Ovary (tissue), 9 donors: ENCODE data around the gene KRT85. TPM values are rescaled to one million over a fixed set of nuclear protein-coding genes. Genes with fewer than 3 reads are reported as not detected.

ENCODE experiments used
- DNase-seq, 5 donors: peaks; one replicate each; pipeline ENCODE4 v3.0.0-alpha.2; 2019 to 2020
- H3K27ac ChIP-seq, 2 donors: fragments of 200-600 bp; one replicate each; pipeline versions ENCODE4 v1.5.1 to v1.8.0; 2019 to 2022
- H3K27me3 ChIP-seq: fragments of 200-600 bp; one replicate; pipeline ENCODE4 v1.8.0; 2022
- H3K36me3 ChIP-seq: fragments of 200-600 bp; sonication (generic); one replicate; pipeline ENCODE4 v1.5.1; 2019
- H3K4me1 ChIP-seq: one replicate; pipeline ENCODE4 v1.8.1; 2013; ENCODE audit warnings: mild to moderate bottlenecking, moderate library complexity; ENCODE audit not compliant: insufficient read depth
- H3K4me3 ChIP-seq: fragments of 200-600 bp; sonication (generic); one replicate; pipeline ENCODE4 v1.5.1; 2017
- H3K9me3 ChIP-seq, 2 donors: fragments of 200-600 bp in 1 of 2; sonication (generic) in 1 of 2; one replicate each; pipeline versions ENCODE4 v1.5.1 to v1.8.1; 2013 to 2019; ENCODE audit warnings: mild to moderate bottlenecking in 1 of 2, moderate library complexity in 1 of 2
- CTCF ChIP-seq, 3 donors: fragments of 450-650 bp in 2 of 3; fragments of 200-600 bp in 1 of 3; IDR thresholded peaks; one replicate each; pipeline versions ENCODE4 v1.5.1 to v1.8.0; 2016 to 2022; ENCODE audit warnings: antibody characterized with exemption in 3 of 3, mild to moderate bottlenecking in 1 of 3
- EP300 ChIP-seq: sonication (generic); formaldehyde crosslinking; IDR thresholded peaks from one replicate; pipeline ENCODE4 v1.6.1; 2017; ENCODE audit warnings: antibody characterized with exemption
- POLR2A ChIP-seq: fragments of 450-650 bp; IDR thresholded peaks from one replicate; pipeline ENCODE4 v1.6.1; 2017; ENCODE audit warnings: antibody characterized with exemption, mild to moderate bottlenecking, moderate library complexity
- WGBS, 3 donors: extraction: QIAGEN DNeasy Blood & Tissue Kit in 1 of 3; methylation state at CpG; one replicate each; pipeline versions ENCODE4 v1.1.5 to v1.1.7; 2013 to 2017; 5-methylcytosine and 5-hydroxymethylcytosine counted together
- intact Hi-C, 4 donors: fragments of 100-400 bp; cut with DNase I; formaldehyde crosslinking; loops; one replicate each; pipeline versions ENCODE4 v1.11.0 to v1.15.1; 2022 to 2023
- polyA plus RNA-seq, 2 donors: library from polyadenylated mRNA; stranded (reverse); fragments of 200-250 nt in 1 of 2; fragments of 350-450 nt in 1 of 2; fragmentation: Illumina TruSeq in 1 of 2; extraction: RNeasy Lipid Tissue Mini Kit (QIAGEN cat#74804) in 1 of 2; gene quantifications; one replicate each; pipeline ENCODE4 v1.2.3, GENCODE V29; 2013 to 2014
- total RNA-seq, 7 donors: library from RNA; depleted of rRNA in 2 of 7; stranded (reverse); fragments of >200 nt in 2 of 7; fragmentation: NEBNext Ultra II Directional in 3 of 7; extraction: Animal tissue kit (Norgen Biotek cat#: 25700) in 3 of 7; gene quantifications; one replicate each; pipeline versions ENCODE4 v1.1.0 to v1.2.4, GENCODE V29; 2016 to 2023
- donor health status: DM: no; HTN: no; CAD: no; lungs with moderate emphysema.
- donor health status: DM: no; HTN: no; CAD: no.
- donor health status: Bipolar disorder and iron deficiency.
- donor health status: DM: yes; HTN: yes; CAD: no.
- donor health status: DM: no; HTN: no; CAD: no.
- donor health status: DM: yes; HTN: yes; CAD: no.

The KRT85 gene
- total and polyA plus RNA-seq, 9 donors = not detected

DNA sequence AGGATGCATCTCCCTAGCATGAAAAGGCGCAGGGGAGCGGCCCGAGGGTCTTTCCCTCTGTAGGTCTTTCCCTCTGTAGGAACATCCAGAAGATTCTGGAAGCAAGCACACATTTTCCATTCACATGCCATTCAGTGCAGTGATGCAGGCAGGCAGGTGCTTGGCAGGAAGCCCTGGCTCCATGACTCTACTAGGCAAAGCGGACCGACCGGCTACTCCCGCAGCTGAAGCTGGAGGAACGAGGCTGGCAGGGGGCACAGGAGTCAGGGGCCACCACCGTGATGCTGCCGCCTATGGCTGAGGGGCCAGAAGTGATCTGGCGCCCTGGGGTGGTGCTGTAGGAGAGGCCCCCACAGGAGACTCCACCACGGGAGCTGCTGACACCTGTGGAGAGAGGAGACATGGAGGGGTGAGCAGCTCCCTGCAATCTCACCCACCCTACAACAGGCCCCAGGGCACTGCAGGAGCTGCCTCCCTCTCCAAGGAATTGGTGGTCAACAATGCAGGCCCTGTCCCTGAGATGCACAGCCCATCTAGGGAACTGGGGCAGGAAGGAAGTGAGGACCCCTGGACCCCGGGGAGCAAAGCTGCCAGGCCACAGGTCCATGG lies 6.5 kb downstream of the KRT85 start:
- Histone ChIP-seq H3K4me3 (no peak overlapping the region), H3K27me3 (no peaks in the 10 kb centered on the region), H3K27ac (no peak overlapping the region), H3K36me3 (no peaks in the 10 kb centered on the region), H3K9me3 (no peaks in the 10 kb centered on the region), H3K4me1 (no peaks in the 10 kb centered on the region)
- intact Hi-C loops = loop anchor here in 1 of 4 donors (10.0 kb wide), 1 partner anchor 214 kb away; the partner anchor contains the start of gene KRT74
- DNase-seq = no peak
- WGBS, 3 donors = 79 to 85% (median 83%) methylated on average over 13 of the region's 13 CpGs
- TF ChIP-seq EP300 = no peak
- no peak for TF ChIP-seq POLR2A
- no peak for TF ChIP-seq CTCF (IDR thresholded peaks at IDR 0.05)

DNA sequence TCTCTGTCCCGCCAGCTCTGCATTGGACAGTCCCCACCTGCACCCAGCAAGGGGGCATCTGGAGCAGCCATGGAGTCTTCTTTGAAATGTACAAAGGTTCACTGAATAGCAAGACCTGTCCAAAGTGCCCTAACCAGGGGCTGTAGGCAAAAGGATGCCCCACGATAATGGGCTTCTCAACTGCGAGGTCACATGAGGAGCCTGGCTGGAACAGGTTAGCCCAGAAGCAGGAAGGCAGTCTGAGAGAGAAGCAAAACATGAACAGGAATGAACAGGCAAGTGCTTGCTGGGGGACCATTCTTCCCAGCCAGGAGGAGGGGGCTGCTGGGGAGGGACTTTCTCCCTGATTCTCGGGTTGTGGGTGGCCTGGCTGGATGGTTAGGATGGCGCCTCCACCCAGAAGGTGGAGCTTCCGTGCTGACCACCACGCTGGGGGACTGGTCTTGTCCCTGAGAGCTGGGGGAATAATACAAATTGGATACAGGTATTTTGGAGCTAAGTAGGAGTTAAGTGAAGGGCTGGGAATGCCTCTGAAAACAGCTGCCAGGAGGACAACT lies 7.1 kb downstream of the KRT85 start:
- TF ChIP-seq POLR2A (no peak), EP300 (no peak), CTCF (IDR thresholded peaks at IDR 0.05) (no peak)
- no peak for DNase-seq
- intact Hi-C loops = loop anchor here in 1 of 4 donors (10.0 kb wide), 1 partner anchor 215 kb away; the partner anchor contains the start of gene KRT74

GRCh38 chr12:52359621-52360061 lies 7.6 kb downstream of the KRT85 start:
- intact Hi-C loops = loop anchor here in 1 of 4 donors (10.0 kb wide), 1 partner anchor 215 kb away; the partner anchor contains the start of gene KRT74

More for the DNA sequence above, 7.1 kb downstream of the KRT85 start:
- H3K36me3 ChIP-seq = no peaks in the 10 kb centered on the region
- WGBS, 3 donors = 78 to 86% (median 85%) methylated on average over 7 of the region's 7 CpGs
- H3K27ac ChIP-seq = no peak overlapping the region
- H3K27me3 ChIP-seq = no peaks in the 10 kb centered on the region
- H3K9me3 ChIP-seq = no peaks in the 10 kb centered on the region
- H3K4me1 ChIP-seq = no peaks in the 10 kb centered on the region
- H3K4me3 ChIP-seq = no peak overlapping the region

DNA sequence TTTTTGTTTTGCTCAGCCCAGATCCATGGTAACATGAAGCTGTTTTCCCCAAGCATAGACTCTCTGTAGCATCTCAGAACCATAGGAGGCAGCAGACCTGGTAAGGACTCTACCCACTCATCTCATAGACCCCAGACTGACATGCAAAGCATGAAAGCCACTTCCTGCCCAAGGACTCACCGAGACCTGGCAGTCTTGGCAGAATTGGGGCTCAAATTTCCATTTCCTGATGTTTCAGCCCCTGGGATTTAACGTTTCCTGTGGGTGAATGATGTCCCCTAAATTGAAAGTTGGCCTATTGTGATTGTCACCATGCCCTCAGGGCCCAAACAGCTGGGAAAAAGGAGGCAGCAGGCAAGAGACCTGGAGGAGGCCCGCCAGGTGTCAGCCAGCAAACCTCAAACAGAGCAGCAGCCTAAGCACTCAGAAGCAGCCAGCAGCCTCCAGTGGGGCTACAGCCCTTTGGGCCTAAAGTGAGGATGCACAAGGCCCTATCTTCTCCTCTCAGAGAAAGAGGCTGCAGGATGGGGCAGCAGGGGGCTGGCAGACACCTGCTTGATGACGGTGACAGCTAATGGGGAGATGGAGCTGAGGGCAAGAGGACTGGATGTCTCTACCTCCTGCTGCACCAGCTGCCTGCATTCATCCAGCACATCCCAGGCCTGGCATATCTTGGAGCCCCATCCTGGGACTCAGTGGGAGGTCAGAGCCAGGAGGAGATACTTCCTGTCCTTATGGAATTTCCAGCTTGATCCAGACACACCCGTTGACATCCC lies 8.5 kb downstream of the KRT85 start:
- no peak for TF ChIP-seq EP300
- no peak for TF ChIP-seq CTCF (IDR thresholded peaks at IDR 0.05)
- TF ChIP-seq POLR2A = no peak
- no peaks in the 10 kb centered on the region for H3K4me1 ChIP-seq
- DNase-seq = no peak
- H3K27me3 ChIP-seq = no peaks in the 10 kb centered on the region
- H3K9me3 ChIP-seq = no peaks in the 10 kb centered on the region
- H3K27ac ChIP-seq = no peak overlapping the region
- no peaks in the 10 kb centered on the region for H3K36me3 ChIP-seq
- intact Hi-C loops = no loop called here
- no peak overlapping the region for H3K4me3 ChIP-seq
- WGBS, 3 donors = 72 to 82% (median 79%) methylated on average over 5 of the region's 5 CpGs

More at GRCh38 chr12:52359621-52360061, 7.6 kb downstream of the KRT85 start:
- TF ChIP-seq POLR2A = no peak
- Histone ChIP-seq H3K27me3 (no peaks in the 10 kb centered on the region), H3K4me3 (no peak overlapping the region), H3K36me3 (no peaks in the 10 kb centered on the region), H3K27ac (no peak overlapping the region), H3K9me3 (no peaks in the 10 kb centered on the region), H3K4me1 (no peaks in the 10 kb centered on the region)
- DNase-seq = no peak
- WGBS, 3 donors = 60 to 67% (median 61%) methylated on average over 5 of the region's 5 CpGs
